ENCODE results near the gene TUBGCP6.

DNA sequence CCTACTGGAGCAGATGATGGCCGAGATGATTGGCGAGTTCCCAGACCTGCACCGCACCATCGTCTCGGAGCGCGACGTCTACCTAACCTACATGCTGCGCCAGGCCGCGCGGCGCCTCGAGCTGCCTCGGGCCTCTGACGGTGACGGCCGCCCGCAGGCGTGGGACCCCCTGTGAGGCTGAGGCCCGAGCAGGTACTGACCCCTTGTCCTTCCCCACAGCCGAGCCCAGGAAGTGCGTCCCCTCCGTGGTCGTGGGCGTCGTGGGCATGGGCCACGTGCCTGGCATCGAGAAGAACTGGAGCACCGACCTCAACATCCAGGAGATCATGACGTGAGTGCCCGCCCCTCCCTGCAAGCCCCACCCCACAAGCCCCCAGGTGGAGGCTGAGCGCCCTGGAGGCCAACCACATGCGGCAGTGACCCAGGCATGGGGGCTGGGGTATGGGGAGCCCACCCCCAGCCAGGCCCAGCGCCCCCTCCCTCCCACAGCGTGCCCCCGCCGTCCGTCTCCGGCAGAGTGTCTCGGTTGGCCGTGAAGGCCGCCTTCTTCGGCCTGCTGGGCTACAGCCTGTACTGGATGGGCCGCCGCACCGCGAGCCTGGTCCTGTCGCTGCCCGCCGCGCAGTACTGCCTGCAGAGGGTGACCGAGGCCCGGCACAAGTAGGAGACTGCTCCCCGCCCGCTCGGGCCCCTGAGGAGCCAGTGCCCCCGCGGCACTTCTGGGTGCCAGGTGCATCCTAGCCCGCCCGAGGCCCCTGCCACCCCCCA is 46.8 kb downstream of the TUBGCP6 start:
- no peak for TF ChIP-seq POLR2A (IDR thresholded peaks at IDR 0.05)
- TF ChIP-seq, protein P1, sequence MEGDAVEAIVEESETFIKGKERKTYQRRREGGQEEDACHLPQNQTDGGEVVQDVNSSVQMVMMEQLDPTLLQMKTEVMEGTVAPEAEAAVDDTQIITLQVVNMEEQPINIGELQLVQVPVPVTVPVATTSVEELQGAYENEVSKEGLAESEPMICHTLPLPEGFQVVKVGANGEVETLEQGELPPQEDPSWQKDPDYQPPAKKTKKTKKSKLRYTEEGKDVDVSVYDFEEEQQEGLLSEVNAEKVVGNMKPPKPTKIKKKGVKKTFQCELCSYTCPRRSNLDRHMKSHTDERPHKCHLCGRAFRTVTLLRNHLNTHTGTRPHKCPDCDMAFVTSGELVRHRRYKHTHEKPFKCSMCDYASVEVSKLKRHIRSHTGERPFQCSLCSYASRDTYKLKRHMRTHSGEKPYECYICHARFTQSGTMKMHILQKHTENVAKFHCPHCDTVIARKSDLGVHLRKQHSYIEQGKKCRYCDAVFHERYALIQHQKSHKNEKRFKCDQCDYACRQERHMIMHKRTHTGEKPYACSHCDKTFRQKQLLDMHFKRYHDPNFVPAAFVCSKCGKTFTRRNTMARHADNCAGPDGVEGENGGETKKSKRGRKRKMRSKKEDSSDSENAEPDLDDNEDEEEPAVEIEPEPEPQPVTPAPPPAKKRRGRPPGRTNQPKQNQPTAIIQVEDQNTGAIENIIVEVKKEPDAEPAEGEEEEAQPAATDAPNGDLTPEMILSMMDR (IDR thresholded peaks at IDR 0.05) = no peak
